OCI-LY7 (cell line): Measurements from ENCODE around the gene SLCO1A2.

Source experiments
- EZH2phosphoT487 ChIP-seq: fragments of 200-600 bp; sonication (generic); IDR thresholded peaks from 2 replicates; pipeline ENCODE4 v1.6.1; 2018; ENCODE audit warnings: low read depth, borderline replicate concordance, mild to moderate bottlenecking, mixed run types, antibody characterized with exemption, low read length, moderate library complexity, mixed read lengths
- TF ChIP-seq, protein P1 (sequence below): fragments of 200-600 bp; sonication (generic); conservative IDR thresholded peaks from 2 replicates; pipeline ENCODE4 v1.5.1; 2014; ENCODE audit warnings: mild to moderate bottlenecking, antibody characterized with exemption, low read length, moderate library complexity, mixed read lengths

DNA sequence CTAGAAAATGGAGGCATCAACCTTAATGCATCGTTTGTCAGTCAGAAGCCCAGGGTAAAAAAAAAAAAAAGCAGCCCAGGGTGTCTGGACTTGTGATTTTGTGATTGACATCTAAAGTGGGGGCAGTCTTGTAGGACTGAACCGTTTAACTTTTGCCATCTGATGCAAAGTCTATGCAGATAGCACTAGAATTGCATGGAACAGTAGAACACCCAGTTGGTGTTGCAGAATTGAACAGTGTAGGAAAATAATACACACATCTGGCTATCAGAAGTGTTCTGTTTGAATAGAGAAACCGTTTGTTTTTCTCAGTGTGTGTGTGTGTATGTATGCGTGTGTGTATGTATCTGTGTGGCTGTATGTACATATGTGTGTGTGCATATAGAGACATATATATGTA lies 45.0 kb downstream of the SLCO1A2 start:
- TF ChIP-seq EZH2phosphoT487, result no peak
- TF ChIP-seq, protein P1, sequence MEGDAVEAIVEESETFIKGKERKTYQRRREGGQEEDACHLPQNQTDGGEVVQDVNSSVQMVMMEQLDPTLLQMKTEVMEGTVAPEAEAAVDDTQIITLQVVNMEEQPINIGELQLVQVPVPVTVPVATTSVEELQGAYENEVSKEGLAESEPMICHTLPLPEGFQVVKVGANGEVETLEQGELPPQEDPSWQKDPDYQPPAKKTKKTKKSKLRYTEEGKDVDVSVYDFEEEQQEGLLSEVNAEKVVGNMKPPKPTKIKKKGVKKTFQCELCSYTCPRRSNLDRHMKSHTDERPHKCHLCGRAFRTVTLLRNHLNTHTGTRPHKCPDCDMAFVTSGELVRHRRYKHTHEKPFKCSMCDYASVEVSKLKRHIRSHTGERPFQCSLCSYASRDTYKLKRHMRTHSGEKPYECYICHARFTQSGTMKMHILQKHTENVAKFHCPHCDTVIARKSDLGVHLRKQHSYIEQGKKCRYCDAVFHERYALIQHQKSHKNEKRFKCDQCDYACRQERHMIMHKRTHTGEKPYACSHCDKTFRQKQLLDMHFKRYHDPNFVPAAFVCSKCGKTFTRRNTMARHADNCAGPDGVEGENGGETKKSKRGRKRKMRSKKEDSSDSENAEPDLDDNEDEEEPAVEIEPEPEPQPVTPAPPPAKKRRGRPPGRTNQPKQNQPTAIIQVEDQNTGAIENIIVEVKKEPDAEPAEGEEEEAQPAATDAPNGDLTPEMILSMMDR, result no peak
